Activated T-helper 17 cell treated with anti-CD3 and anti-CD28 coated beads, Interleukin-2, amount 50 U/mL, for 72 hours (primary cell): Measurements from ENCODE around the gene ZFP2. TPM values are rescaled to one million over a fixed set of nuclear protein-coding genes. Genes with fewer than 3 reads are reported as not detected.

ENCODE experiments used
- ATAC-seq: fragments of 150-1000 bp; cut with Tn5 transposase; replicated peaks from 2 replicates; pipeline ENCODE4 v1.10.0; 2021; ENCODE audit warnings: mild to moderate bottlenecking, moderate library complexity
- H3K27ac Mint-ChIP-seq: one replicate; pipeline ENCODE4 v1.8.0; 2022; ENCODE audit warnings: mixed read lengths
- H3K27me3 Mint-ChIP-seq: one replicate; pipeline ENCODE4 v1.8.0; 2022; ENCODE audit warnings: mixed read lengths
- H3K36me3 Mint-ChIP-seq: one replicate; pipeline ENCODE4 v1.8.0; 2022; ENCODE audit warnings: low read depth, mild to moderate bottlenecking, mixed read lengths
- H3K4me1 Mint-ChIP-seq: one replicate; pipeline ENCODE4 v1.8.0; 2022; ENCODE audit warnings: mixed read lengths
- H3K4me3 Mint-ChIP-seq: one replicate; pipeline ENCODE4 v1.8.0; 2022; ENCODE audit warnings: mild to moderate bottlenecking, mixed read lengths
- H3K9me3 Mint-ChIP-seq: one replicate; pipeline ENCODE4 v1.8.0; 2022; ENCODE audit warnings: mixed read lengths
- total RNA-seq, 2 donors: library from RNA; stranded (reverse); gene quantifications; one replicate each; pipeline ENCODE4 v1.2.3, GENCODE V29; 2022

Gene ZFP2
- total RNA-seq, 2 donors from 2014 or later, result 0.26 to 0.35 TPM

- H3K27ac Mint-ChIP-seq, result no peak overlapping the region
- no peaks in the 10 kb centered on the region for H3K4me1 Mint-ChIP-seq
- no peaks in the 10 kb centered on the region for H3K36me3 Mint-ChIP-seq
- no peak overlapping the region for H3K4me3 Mint-ChIP-seq
- no peaks in the 10 kb centered on the region for H3K27me3 Mint-ChIP-seq
- no peak for ATAC-seq
- peaks cover 13% of the 10 kb centered on the region for H3K9me3 Mint-ChIP-seq
Measured at GRCh38 chr5:178902849-178903248, 7.1 kb downstream of the ZFP2 start.

- peaks cover 23% of the 10 kb centered on the region for H3K36me3 Mint-ChIP-seq
- no peaks in the 10 kb centered on the region for H3K27me3 Mint-ChIP-seq
- H3K27ac Mint-ChIP-seq, result no peak overlapping the region
- no peak overlapping the region for H3K4me3 Mint-ChIP-seq
- ATAC-seq, result no peak
- H3K4me1 Mint-ChIP-seq, result no peaks in the 10 kb centered on the region
- H3K9me3 Mint-ChIP-seq, result peaks cover 56% of the 10 kb centered on the region
Measured at GRCh38 chr5:178931846-178932760, 36.4 kb downstream of the ZFP2 start.

GRCh38 chr5:178940569-178941360 is 45.1 kb downstream of the ZFP2 start, which contains the start of gene ZNF454:
Gene ZNF454 (plus strand): TSS chr5:178941198. CDS start chr5:178942792, 1,594 bp downstream.
- no peak within 1 kb of the TSS for H3K4me3 Mint-ChIP-seq

GRCh38 chr5:178941361-178941760 is 45.6 kb downstream of the ZFP2 start:
- peaks cover 43% of the 10 kb centered on the region for H3K9me3 Mint-ChIP-seq
- peaks cover 5% of the 10 kb centered on the region for H3K36me3 Mint-ChIP-seq
- no peak overlapping the region for H3K27ac Mint-ChIP-seq
- no peak for ATAC-seq
- no peak overlapping the region for H3K4me3 Mint-ChIP-seq
- H3K4me1 Mint-ChIP-seq, result no peaks in the 10 kb centered on the region
- peaks cover 18% of the 10 kb centered on the region for H3K27me3 Mint-ChIP-seq

More at GRCh38 chr5:178940569-178941360, 45.1 kb downstream of the ZFP2 start, which contains the start of gene ZNF454:
- no peaks in the 10 kb centered on the region for H3K4me1 Mint-ChIP-seq
- H3K9me3 Mint-ChIP-seq, result peaks cover 46% of the 10 kb centered on the region
- no peak for ATAC-seq
- peaks cover 5% of the 10 kb centered on the region for H3K36me3 Mint-ChIP-seq
- no peak within 1 kb of the TSS for H3K27ac Mint-ChIP-seq
- peaks cover 18% of the 10 kb centered on the region for H3K27me3 Mint-ChIP-seq

GRCh38 chr5:178965465-178966055 is 69.8 kb downstream of the ZFP2 start:
- H3K36me3 Mint-ChIP-seq, result no peaks in the 10 kb centered on the region
- H3K9me3 Mint-ChIP-seq, result peaks cover 45% of the 10 kb centered on the region
- H3K27me3 Mint-ChIP-seq, result no peaks in the 10 kb centered on the region
- no peak for ATAC-seq
- H3K4me3 Mint-ChIP-seq, result no peak overlapping the region
- H3K4me1 Mint-ChIP-seq, result no peaks in the 10 kb centered on the region
- no peak overlapping the region for H3K27ac Mint-ChIP-seq

- H3K27ac Mint-ChIP-seq, result no peak overlapping the region
- ATAC-seq, result no peak
- H3K4me1 Mint-ChIP-seq, result no peaks in the 10 kb centered on the region
- H3K27me3 Mint-ChIP-seq, result peaks cover 4% of the 10 kb centered on the region
- H3K9me3 Mint-ChIP-seq, result peaks cover 10% of the 10 kb centered on the region
- no peak overlapping the region for H3K4me3 Mint-ChIP-seq
- no peaks in the 10 kb centered on the region for H3K36me3 Mint-ChIP-seq
Measured at GRCh38 chr5:178981381-178981780, 85.7 kb downstream of the ZFP2 start.

Other genes with a start within 250 kb of the ZFP2 start
- gene ZNF354A, start 165.3 kb upstream of the ZFP2 start, total RNA-seq, result 1 to 10 TPM; 5.1 to 8.3 TPM
- 1 to 10 TPM; 5.9 to 6.4 TPM for gene ZNF354B, start 36.0 kb upstream of the ZFP2 start, total RNA-seq
- gene ZNF454, start 45.3 kb downstream of the ZFP2 start, total RNA-seq, result not detected
- not detected for gene GRM6, start 99.4 kb downstream of the ZFP2 start, total RNA-seq
- 1 to 10 TPM; 1.6 to 2.1 TPM for gene ZNF879, start 127.9 kb downstream of the ZFP2 start, total RNA-seq
- 1 to 10 TPM; 4.8 to 6.3 TPM for gene ZNF354C, start 164.5 kb downstream of the ZFP2 start, total RNA-seq